Tibial artery (tissue), 4 donors: ENCODE data around the gene GAB1.

Experiments used
- DNase-seq, 2 donors: peaks; one replicate each; pipeline ENCODE4 v3.0.0-alpha.2; 2019
- H3K27ac ChIP-seq, 2 donors: fragments of 200-600 bp; sonication (generic) in 1 of 2; 1 replicate in 1 of 2; 2 replicates in 1 of 2; pipeline ENCODE4 v1.5.1; 2018 to 2019; ENCODE audit warnings: mild to moderate bottlenecking in 1 of 2
- H3K27me3 ChIP-seq, 2 donors: fragments of 200-600 bp; sonication (generic) in 1 of 2; one replicate each; pipeline versions ENCODE4 v1.5.1 to v1.6.0; 2016 to 2019
- H3K36me3 ChIP-seq, 3 donors: fragments of 200-600 bp; sonication (generic) in 2 of 3; one replicate each; pipeline ENCODE4 v1.5.1; 2016 to 2019; ENCODE audit warnings: mild to moderate bottlenecking in 2 of 3
- H3K4me1 ChIP-seq, 4 donors: fragments of 200-600 bp; sonication (generic) in 2 of 4; 1 replicate in 3 of 4; 2 replicates in 1 of 4; pipeline ENCODE4 v1.5.1; 2016 to 2019
- H3K4me3 ChIP-seq, 2 donors: fragments of 200-600 bp; sonication (generic) in 1 of 2; 1 replicate in 1 of 2; 2 replicates in 1 of 2; pipeline ENCODE4 v1.5.1; 2018 to 2019; ENCODE audit warnings: mild to moderate bottlenecking in 2 of 2
- H3K9me3 ChIP-seq, 3 donors: fragments of 200-600 bp; sonication (generic) in 1 of 3; one replicate each; pipeline ENCODE4 v1.5.1; 2016 to 2019
- CTCF ChIP-seq, 2 experiments: fragments of 200-600 bp in 1 of 2; fragments of 450-650 bp in 1 of 2; IDR thresholded peaks; one replicate each; pipeline ENCODE4 v1.5.1; 2017 to 2019; ENCODE audit warnings: antibody characterized with exemption in 2 of 2, mild to moderate bottlenecking in 1 of 2, moderate library complexity in 1 of 2
- intact Hi-C: fragments of 100-400 bp; cut with DNase I; formaldehyde crosslinking; loops from one replicate; pipeline ENCODE4 v1.15.0; 2023; ENCODE audit warnings: low total_unique reads

Gene GAB1

GRCh38 chr4:143374255-143374654 lies 37.6 kb downstream of the GAB1 start:
- no peak for TF ChIP-seq CTCF (IDR thresholded peaks at IDR 0.05)
- H3K36me3 ChIP-seq = no peaks in the 10 kb centered on the region
- no peak overlapping the region for H3K4me3 ChIP-seq
- H3K9me3 ChIP-seq = no peaks in the 10 kb centered on the region
- no peaks in the 10 kb centered on the region for H3K27me3 ChIP-seq
- H3K4me1 ChIP-seq = peaks cover 0 to 85% (median 66%) of the 10 kb centered on the region in 4 donors
- intact Hi-C loops = no loop called here
- peak overlapping the region; percentile 16 to 71 for H3K27ac ChIP-seq
- DNase-seq = no peak

GRCh38 chr4:143374771-143375170 lies 38.1 kb downstream of the GAB1 start:
- H3K27me3 ChIP-seq = no peaks in the 10 kb centered on the region
- no peak overlapping the region for H3K4me3 ChIP-seq
- intact Hi-C loops = no loop called here
- no peaks in the 10 kb centered on the region for H3K9me3 ChIP-seq
- TF ChIP-seq CTCF (IDR thresholded peaks at IDR 0.05) = no peak
- no peak for DNase-seq
- peaks cover 0 to 85% (median 68%) of the 10 kb centered on the region in 4 donors for H3K4me1 ChIP-seq
- H3K36me3 ChIP-seq = no peaks in the 10 kb centered on the region
- peak overlapping the region; percentile 29 to 71 for H3K27ac ChIP-seq

GRCh38 chr4:143375326-143376073 lies 38.8 kb downstream of the GAB1 start:
- H3K9me3 ChIP-seq = no peaks in the 10 kb centered on the region
- TF ChIP-seq CTCF (IDR thresholded peaks at IDR 0.05) = peak; percentile 38 to 40
- no peaks in the 10 kb centered on the region for H3K36me3 ChIP-seq
- H3K4me3 ChIP-seq = no peak overlapping the region
- H3K4me1 ChIP-seq = peaks cover 0 to 85% (median 66%) of the 10 kb centered on the region in 4 donors
- intact Hi-C loops = loop anchor here (2.0 kb wide), 1 partner anchor 39 kb away; the partner anchor contains the start of gene GAB1
- DNase-seq = no peak
- peak overlapping the region; percentile 66 to 71 for H3K27ac ChIP-seq
- H3K27me3 ChIP-seq = no peaks in the 10 kb centered on the region

- peak overlapping the region; percentile 66 to 71 for H3K27ac ChIP-seq
- H3K9me3 ChIP-seq = no peaks in the 10 kb centered on the region
- no peaks in the 10 kb centered on the region for H3K27me3 ChIP-seq
- peaks cover 0 to 98% (median 76%) of the 10 kb centered on the region in 4 donors for H3K4me1 ChIP-seq
- intact Hi-C loops = loop anchor here (2.0 kb wide), 1 partner anchor 41 kb away; the partner anchor contains the start of gene GAB1
- no peak for TF ChIP-seq CTCF (IDR thresholded peaks at IDR 0.05)
- H3K36me3 ChIP-seq = no peaks in the 10 kb centered on the region
- no peak for DNase-seq
- H3K4me3 ChIP-seq = no peak overlapping the region
Observed at GRCh38 chr4:143377611-143378099, 41.0 kb downstream of the GAB1 start.

- no peaks in the 10 kb centered on the region for H3K36me3 ChIP-seq
- H3K27ac ChIP-seq = peak overlapping the region; percentile 71 to 75
- peaks cover 0 to 98% (median 66%) of the 10 kb centered on the region in 4 donors for H3K4me1 ChIP-seq
- no peak for DNase-seq
- TF ChIP-seq CTCF (IDR thresholded peaks at IDR 0.05) = no peak
- H3K9me3 ChIP-seq = no peaks in the 10 kb centered on the region
- intact Hi-C loops = no loop called here
- H3K4me3 ChIP-seq = no peak overlapping the region
- no peaks in the 10 kb centered on the region for H3K27me3 ChIP-seq
Observed at GRCh38 chr4:143380629-143381028, 44.0 kb downstream of the GAB1 start.
